ENCODE data around the gene MACF1.
A peak's percentile ranks its signal among the peaks of the same experiment; 100 is the strongest.

MACF1 gene

GRCh38 chr1:39396671-39397070 lies 192.2 kb downstream of the MACF1 start:
- Histone ChIP-seq H3K4me3 (no peak overlapping the region), H3K27ac (peak overlapping the region; percentile 31 to 88)
- DNase-seq (ENCODE audit: low spot score) = no peak
- TF ChIP-seq CTCF (IDR thresholded peaks at IDR 0.05) = no peak

- no peak for DNase-seq (ENCODE audit: low spot score)
- TF ChIP-seq CTCF (IDR thresholded peaks at IDR 0.05) = no peak
- Histone ChIP-seq H3K27ac (peak overlapping the region; percentile 76 to 88), H3K4me3 (no peak overlapping the region)
Measured at GRCh38 chr1:39397487-39397886, 193.0 kb downstream of the MACF1 start.

- TF ChIP-seq CTCF (IDR thresholded peaks at IDR 0.05) = no peak
- no peak overlapping the region for H3K4me3 ChIP-seq
- peak overlapping the region; percentile 76 to 88 for H3K27ac ChIP-seq
- DNase-seq (ENCODE audit: low spot score) = peak; percentile 86
Measured at GRCh38 chr1:39398278-39399021, 194.0 kb downstream of the MACF1 start.

GRCh38 chr1:39401106-39401505 lies 196.6 kb downstream of the MACF1 start:
- DNase-seq (ENCODE audit: low spot score) = no peak
- no peak overlapping the region for H3K4me3 ChIP-seq
- TF ChIP-seq CTCF (IDR thresholded peaks at IDR 0.05) = no peak
- H3K27ac ChIP-seq = no peak overlapping the region

- no peak for TF ChIP-seq CTCF (IDR thresholded peaks at IDR 0.05)
- H3K27ac ChIP-seq = peak overlapping the region; percentile 35 to 61
- no peak for DNase-seq (ENCODE audit: low spot score)
- H3K4me3 ChIP-seq = no peak overlapping the region
Measured at GRCh38 chr1:39404876-39405275, 200.4 kb downstream of the MACF1 start.

GRCh38 chr1:39405358-39405757 lies 200.9 kb downstream of the MACF1 start:
- TF ChIP-seq CTCF (IDR thresholded peaks at IDR 0.05) = no peak
- Histone ChIP-seq H3K4me3 (no peak overlapping the region), H3K27ac (peak overlapping the region; percentile 35 to 61)
- no peak for DNase-seq (ENCODE audit: low spot score)
